SK-N-SH (cell line): ENCODE data around the gene ZNF487.
"Not testable (repeated sequence)": the region's sequence is repeated elsewhere in the genome, so short reads cannot be mapped to it uniquely, and the experiment has no call there.

Source experiments
- CTCF ChIP-seq: fragments of 200-600 bp; sonication (generic); IDR thresholded peaks from 2 replicates; pipeline ENCODE4 v1.6.1; 2017; ENCODE audit warnings: antibody characterized with exemption, mild to moderate bottlenecking, moderate library complexity
- EP300 ChIP-seq, 2 experiments: IDR thresholded peaks; 2 replicates each; pipeline versions ENCODE4 v1.4.0 to v1.6.1; 2012; ENCODE audit warnings: borderline replicate concordance in 1 of 2, low read depth in 1 of 2, low read length in 1 of 2
- FOXJ3 ChIP-seq: sonication (generic); formaldehyde crosslinking; IDR thresholded peaks from 2 replicates; pipeline ENCODE4 v1.5.1; 2020; ENCODE audit warnings: mild to moderate bottlenecking, missing genetic modification reagents
- FOXM1 ChIP-seq: IDR thresholded peaks from 2 replicates; pipeline ENCODE4 v1.4.0; 2012; ENCODE audit warnings: low read depth, mild to moderate bottlenecking
- GATA2 ChIP-seq: sonication (generic); formaldehyde crosslinking; IDR thresholded peaks from 2 replicates; pipeline ENCODE4 v1.5.0; 2020; ENCODE audit warnings: mild to moderate bottlenecking, missing genetic modification reagents
- NFIC ChIP-seq: IDR thresholded peaks from 2 replicates; pipeline ENCODE4 v1.4.0; 2012; ENCODE audit warnings: borderline replicate concordance
- PBX3 ChIP-seq: IDR thresholded peaks from 2 replicates; pipeline ENCODE4; 2012
- POLR2AphosphoS5 ChIP-seq: IDR thresholded peaks from 2 replicates; pipeline ENCODE4 v1.6.1; 2012; ENCODE audit warnings: low read depth, low read length
- RFX5 ChIP-seq: IDR thresholded peaks from 2 replicates; pipeline ENCODE4 v1.6.1; 2012; ENCODE audit warnings: mild to moderate bottlenecking, improper control_type of control experiment, low read length
- RXRA ChIP-seq: IDR thresholded peaks from 2 replicates; pipeline ENCODE4 v1.4.0; 2012; ENCODE audit warnings: low read depth, mild to moderate bottlenecking, borderline replicate concordance
- SIN3A ChIP-seq: IDR thresholded peaks from 2 replicates; pipeline ENCODE4 v1.6.1; 2012; ENCODE audit warnings: low read depth, mild to moderate bottlenecking, low read length, moderate library complexity, borderline replicate concordance
- TCF12 ChIP-seq: IDR thresholded peaks from 2 replicates; pipeline ENCODE4 v1.4.0; 2012
- USF2 ChIP-seq: fragments of 150-350 bp; IDR thresholded peaks from 2 replicates; pipeline ENCODE4 v1.6.1; 2017; ENCODE audit warnings: antibody characterized with exemption, low read length, low read depth, borderline replicate concordance
- ZBTB33 ChIP-seq: IDR thresholded peaks from 2 replicates; pipeline ENCODE4 v1.4.0; 2012; ENCODE audit warnings: low read depth, borderline replicate concordance

GRCh38 chr10:43393186-43393585, 43.7 kb upstream of the ZNF487 start:
- TF ChIP-seq CTCF; FOXJ3 (CRISPR knock-in tag); RXRA; ZBTB33; EP300 (IDR thresholded peaks at IDR 0.05; ENCODE audit: borderline replicate concordance in 1 of 2, low read depth in 1 of 2, low read length in 1 of 2); PBX3; TCF12; NFIC; SIN3A; FOXM1; RFX5; POLR2AphosphoS5; GATA2 (CRISPR knock-in tag); USF2: not testable (repeated sequence)
